ENCODE results near the gene CTBS. TPM values are rescaled to one million over a fixed set of nuclear protein-coding genes. Genes with fewer than 3 reads are reported as not detected.
A peak's percentile ranks its signal among the peaks of the same experiment; 100 is the strongest.

Gene CTBS
- total RNA-seq, 1 experiment from 2014 or later: 18.2 TPM

DNA sequence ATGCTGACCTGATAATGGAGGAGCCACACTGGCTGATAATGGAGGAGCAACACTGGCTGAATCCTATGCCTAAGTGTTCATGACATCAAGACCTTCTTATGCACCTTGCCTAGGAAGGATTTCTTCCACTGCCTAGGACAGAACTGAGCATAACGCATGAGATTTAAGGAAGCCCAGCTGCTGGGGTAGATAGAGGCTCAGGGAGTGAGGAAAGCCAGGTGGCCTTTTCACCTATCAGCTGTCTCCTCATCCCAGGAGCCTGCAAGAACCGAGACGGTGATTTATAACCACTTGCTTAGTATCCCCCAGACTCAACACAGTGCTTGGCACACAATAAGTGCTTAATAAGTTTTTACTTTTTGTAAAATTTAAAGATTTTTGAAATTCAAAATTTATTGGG lies 7.4 kb upstream of the CTBS start:
- Mint-ChIP-seq H3K4me3 (ENCODE audit: low read depth, unreplicated experiment) (no peak overlapping the region), H3K36me3 (ENCODE audit: insufficient read depth, unreplicated experiment) (no peaks in the 10 kb centered on the region), H3K4me1 (ENCODE audit: low read depth, unreplicated experiment) (peaks cover 8% of the 10 kb centered on the region), H3K27me3 (ENCODE audit: unreplicated experiment) (no peaks in the 10 kb centered on the region), H3K27ac (ENCODE audit: unreplicated experiment) (no peak overlapping the region), H3K9me3 (ENCODE audit: low read depth, unreplicated experiment) (no peaks in the 10 kb centered on the region)
- intact Hi-C loops (cut with micrococcal nuclease; ENCODE audit: unreplicated experiment): no loop called here
- TF ChIP-seq, protein P1, sequence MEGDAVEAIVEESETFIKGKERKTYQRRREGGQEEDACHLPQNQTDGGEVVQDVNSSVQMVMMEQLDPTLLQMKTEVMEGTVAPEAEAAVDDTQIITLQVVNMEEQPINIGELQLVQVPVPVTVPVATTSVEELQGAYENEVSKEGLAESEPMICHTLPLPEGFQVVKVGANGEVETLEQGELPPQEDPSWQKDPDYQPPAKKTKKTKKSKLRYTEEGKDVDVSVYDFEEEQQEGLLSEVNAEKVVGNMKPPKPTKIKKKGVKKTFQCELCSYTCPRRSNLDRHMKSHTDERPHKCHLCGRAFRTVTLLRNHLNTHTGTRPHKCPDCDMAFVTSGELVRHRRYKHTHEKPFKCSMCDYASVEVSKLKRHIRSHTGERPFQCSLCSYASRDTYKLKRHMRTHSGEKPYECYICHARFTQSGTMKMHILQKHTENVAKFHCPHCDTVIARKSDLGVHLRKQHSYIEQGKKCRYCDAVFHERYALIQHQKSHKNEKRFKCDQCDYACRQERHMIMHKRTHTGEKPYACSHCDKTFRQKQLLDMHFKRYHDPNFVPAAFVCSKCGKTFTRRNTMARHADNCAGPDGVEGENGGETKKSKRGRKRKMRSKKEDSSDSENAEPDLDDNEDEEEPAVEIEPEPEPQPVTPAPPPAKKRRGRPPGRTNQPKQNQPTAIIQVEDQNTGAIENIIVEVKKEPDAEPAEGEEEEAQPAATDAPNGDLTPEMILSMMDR (IDR thresholded peaks at IDR 0.05; ENCODE audit: unreplicated experiment): no peak
- CTCF ChIA-PET: no interaction called here
- no peak for DNase-seq
- BruUV-seq (replicated peaks): no TSS peak

GRCh38 chr1:84574936-84575335 lies 696 bp upstream of the CTBS start:
- H3K4me1 Mint-ChIP-seq (ENCODE audit: low read depth, unreplicated experiment): peaks cover 27% of the 10 kb centered on the region
- CTCF ChIA-PET: no interaction called here
- intact Hi-C loops (cut with micrococcal nuclease; ENCODE audit: unreplicated experiment): loop anchor here (5.0 to 10.0 kb wide), 2 partner anchors 68 to 180 kb away; partner anchors contain the start of genes GNG5 and SPATA1
- peaks cover 22% of the 10 kb centered on the region for H3K36me3 Mint-ChIP-seq (ENCODE audit: insufficient read depth, unreplicated experiment)
- no peaks in the 10 kb centered on the region for H3K27me3 Mint-ChIP-seq (ENCODE audit: unreplicated experiment)
- H3K4me3 Mint-ChIP-seq (ENCODE audit: low read depth, unreplicated experiment): peak overlapping the region; percentile 96
- H3K27ac Mint-ChIP-seq (ENCODE audit: unreplicated experiment): peak overlapping the region; percentile 96
- TF ChIP-seq, protein P1 (IDR thresholded peaks at IDR 0.05; ENCODE audit: unreplicated experiment): no peak
- DNase-seq: no peak
- TSS peak; percentile 65 for BruUV-seq (replicated peaks)
- no peaks in the 10 kb centered on the region for H3K9me3 Mint-ChIP-seq (ENCODE audit: low read depth, unreplicated experiment)

GRCh38 chr1:84573481-84573966 lies 716 bp downstream of the CTBS start:
- TF ChIP-seq, protein P1 (IDR thresholded peaks at IDR 0.05; ENCODE audit: unreplicated experiment): no peak
- Mint-ChIP-seq H3K36me3 (ENCODE audit: insufficient read depth, unreplicated experiment) (peaks cover 22% of the 10 kb centered on the region), H3K4me1 (ENCODE audit: low read depth, unreplicated experiment) (peaks cover 27% of the 10 kb centered on the region), H3K27ac (ENCODE audit: unreplicated experiment) (peak overlapping the region; percentile 96), H3K4me3 (ENCODE audit: low read depth, unreplicated experiment) (peak overlapping the region; percentile 96), H3K9me3 (ENCODE audit: low read depth, unreplicated experiment) (no peaks in the 10 kb centered on the region), H3K27me3 (ENCODE audit: unreplicated experiment) (no peaks in the 10 kb centered on the region)
- CTCF ChIA-PET: interaction anchor here (0.6 to 1.1 kb wide), 3 partner anchors 10 to 170 kb away, joined by 3 to 4 read pairs (median 3); partner anchors contain the start of genes GNG5 and SPATA1
- intact Hi-C loops (cut with micrococcal nuclease; ENCODE audit: unreplicated experiment): loop anchor here (5.0 to 10.0 kb wide), 2 partner anchors 66 to 181 kb away; partner anchors contain the start of genes GNG5 and SPATA1
- BruUV-seq (replicated peaks): TSS peak; percentile 74
- DNase-seq: no peak

- TF ChIP-seq, protein P1 (IDR thresholded peaks at IDR 0.05; ENCODE audit: unreplicated experiment): no peak
- no peak for DNase-seq
Measured at GRCh38 chr1:84571150-84571535, 3.1 kb downstream of the CTBS start.

More at GRCh38 chr1:84571150-84571535, 3.1 kb downstream of the CTBS start:
- intact Hi-C loops (cut with micrococcal nuclease; ENCODE audit: unreplicated experiment): loop anchor here (5.0 to 10.0 kb wide), 2 partner anchors 64 to 184 kb away; partner anchors contain the start of genes GNG5 and SPATA1
- no TSS peak for BruUV-seq (replicated peaks)
- H3K4me3 Mint-ChIP-seq (ENCODE audit: low read depth, unreplicated experiment): no peak overlapping the region
- H3K27me3 Mint-ChIP-seq (ENCODE audit: unreplicated experiment): no peaks in the 10 kb centered on the region
- H3K9me3 Mint-ChIP-seq (ENCODE audit: low read depth, unreplicated experiment): no peaks in the 10 kb centered on the region
- H3K4me1 Mint-ChIP-seq (ENCODE audit: low read depth, unreplicated experiment): peaks cover 27% of the 10 kb centered on the region
- H3K36me3 Mint-ChIP-seq (ENCODE audit: insufficient read depth, unreplicated experiment): peaks cover 22% of the 10 kb centered on the region
- no peak overlapping the region for H3K27ac Mint-ChIP-seq (ENCODE audit: unreplicated experiment)
- CTCF ChIA-PET: no interaction called here

All from Calu3 (cell line).